HEK293 (cell line): ENCODE results near the gene CDH22.

Experiments
- CTCF ChIA-PET: fragments of 350-600 bp; formaldehyde crosslinking; extraction: SDS; loops from one replicate; lab custom pipeline; 2021; ENCODE audit warnings: antibody characterized with exemption; lab: Yijun Ruan, JAX
- POLR2A ChIA-PET: fragments of 300-600 bp; formaldehyde crosslinking; extraction: SDS; loops from one replicate; lab custom pipeline; 2020; ENCODE audit warnings: antibody characterized with exemption, inconsistent platforms; lab: Yijun Ruan, JAX
- H3K27ac ChIP-seq: fragments of 200-500 bp; sonication (Bioruptor generic); 2 replicates; pipeline ENCODE4 v1.5.1; 2014; ENCODE audit warnings: low read depth, low read length, control low read depth, inconsistent platforms; ENCODE audit errors: extremely low read depth
- H3K36me3 ChIP-seq, 2 experiments: fragments of 200-500 bp in 1 of 2; sonication (Bioruptor generic) in 1 of 2; 1 replicate in 1 of 2; 2 replicates in 1 of 2; pipeline ENCODE4 v1.5.1; 2014 to 2017; ENCODE audit warnings: inconsistent platforms in 2 of 2, low read length in 2 of 2; ENCODE audit not compliant: control insufficient read depth in 2 of 2, insufficient read depth in 1 of 2
- H3K4me1 ChIP-seq: fragments of 200-500 bp; sonication (Bioruptor generic); 2 replicates; pipeline ENCODE4 v1.5.1; 2014; ENCODE audit warnings: mild to moderate bottlenecking, low read length, inconsistent platforms; ENCODE audit not compliant: control insufficient read depth, insufficient read depth
- H3K4me3 ChIP-seq: 2 replicates; pipeline ENCODE4 v1.5.1; 2011; ENCODE audit warnings: low read depth, mild to moderate bottlenecking, control low read depth, low read length, moderate library complexity
- H3K9me3 ChIP-seq: fragments of 200-500 bp; sonication (Bioruptor generic); 2 replicates; pipeline ENCODE4 v1.5.1; 2014; ENCODE audit warnings: low read depth, low read length, inconsistent platforms; ENCODE audit not compliant: control insufficient read depth, insufficient read depth
- GLIS2 ChIP-seq: fragments of 450-650 bp; formaldehyde crosslinking; IDR thresholded peaks from 2 replicates; pipeline ENCODE4 v1.5.1; 2016; ENCODE audit warnings: missing biosample characterization, missing genetic modification characterization
- HOXC10 ChIP-seq: sonication (generic); formaldehyde crosslinking; IDR thresholded peaks from 2 replicates; pipeline ENCODE4 v1.8.1; 2023; ENCODE audit warnings: mild to moderate bottlenecking, missing genetic modification reagents
- HOXD13 ChIP-seq: sonication (generic); formaldehyde crosslinking; IDR thresholded peaks from 2 replicates; pipeline ENCODE4 v1.8.0; 2022; ENCODE audit warnings: missing genetic modification reagents, borderline replicate concordance
- KLF1 ChIP-seq: fragments of 450-650 bp; formaldehyde crosslinking; IDR thresholded peaks from 2 replicates; pipeline ENCODE4 v1.5.1; 2016; ENCODE audit warnings: missing biosample characterization, missing genetic modification characterization
- KLF7 ChIP-seq: fragments of 450-650 bp; formaldehyde crosslinking; IDR thresholded peaks from 2 replicates; pipeline ENCODE4 v1.5.1; 2016; ENCODE audit warnings: missing biosample characterization, missing genetic modification characterization, borderline replicate concordance
- ZNF416 ChIP-seq: fragments of 450-650 bp; formaldehyde crosslinking; IDR thresholded peaks from 2 replicates; pipeline ENCODE4 v1.5.1; 2016; ENCODE audit warnings: missing biosample characterization, missing genetic modification characterization
- ZNF423 ChIP-seq: fragments of 450-650 bp; formaldehyde crosslinking; IDR thresholded peaks from 2 replicates; pipeline ENCODE4 v1.5.1; 2016; ENCODE audit warnings: missing biosample characterization, missing genetic modification characterization
- ZNF473 ChIP-seq: fragments of 450-650 bp; formaldehyde crosslinking; IDR thresholded peaks from 2 replicates; pipeline ENCODE4 v1.5.1; 2017; ENCODE audit warnings: missing biosample characterization, missing genetic modification characterization
- ZNF48 ChIP-seq: fragments of 450-650 bp; formaldehyde crosslinking; IDR thresholded peaks from 2 replicates; pipeline ENCODE4 v1.5.1; 2016; ENCODE audit warnings: missing biosample characterization, missing genetic modification characterization
- ZNF549 ChIP-seq: fragments of 450-650 bp; IDR thresholded peaks from 2 replicates; pipeline ENCODE4 v1.5.1; 2018; ENCODE audit warnings: missing biosample characterization, missing genetic modification characterization, mild to moderate bottlenecking, inconsistent platforms, moderate library complexity
- ZNF600 ChIP-seq: fragments of 450-650 bp; formaldehyde crosslinking; IDR thresholded peaks from 2 replicates; pipeline ENCODE4 v1.5.1; 2016; ENCODE audit warnings: missing biosample characterization, missing genetic modification characterization
- ZNF660 ChIP-seq: fragments of 450-650 bp; IDR thresholded peaks from 2 replicates; pipeline ENCODE4 v1.5.1; 2018; ENCODE audit warnings: missing biosample characterization, mild to moderate bottlenecking, missing genetic modification characterization
- TF ChIP-seq, protein P1 (sequence below): fragments of 450-650 bp; formaldehyde crosslinking; IDR thresholded peaks from 2 replicates; pipeline ENCODE4 v1.5.1; 2016; ENCODE audit warnings: missing biosample characterization, missing genetic modification characterization
- TF ChIP-seq, protein P2 (sequence below): fragments of 450-650 bp; formaldehyde crosslinking; IDR thresholded peaks from 2 replicates; pipeline ENCODE4 v1.5.1; 2016; ENCODE audit warnings: missing biosample characterization, missing genetic modification characterization
- TF ChIP-seq, protein P3 (sequence below): fragments of 450-650 bp; IDR thresholded peaks from 2 replicates; pipeline ENCODE4 v1.5.1; 2018; ENCODE audit warnings: missing biosample characterization, mild to moderate bottlenecking, missing genetic modification characterization
- TF ChIP-seq, protein P4 (sequence below): fragments of 450-650 bp; formaldehyde crosslinking; IDR thresholded peaks from 2 replicates; pipeline ENCODE4 v1.5.1; 2016; ENCODE audit warnings: missing biosample characterization, missing genetic modification characterization
- TF ChIP-seq, protein P5 (sequence below): fragments of 450-650 bp; formaldehyde crosslinking; IDR thresholded peaks from 2 replicates; pipeline ENCODE4 v1.5.0; 2017; ENCODE audit warnings: missing biosample characterization, missing genetic modification characterization, borderline replicate concordance

CDH22 gene

DNA sequence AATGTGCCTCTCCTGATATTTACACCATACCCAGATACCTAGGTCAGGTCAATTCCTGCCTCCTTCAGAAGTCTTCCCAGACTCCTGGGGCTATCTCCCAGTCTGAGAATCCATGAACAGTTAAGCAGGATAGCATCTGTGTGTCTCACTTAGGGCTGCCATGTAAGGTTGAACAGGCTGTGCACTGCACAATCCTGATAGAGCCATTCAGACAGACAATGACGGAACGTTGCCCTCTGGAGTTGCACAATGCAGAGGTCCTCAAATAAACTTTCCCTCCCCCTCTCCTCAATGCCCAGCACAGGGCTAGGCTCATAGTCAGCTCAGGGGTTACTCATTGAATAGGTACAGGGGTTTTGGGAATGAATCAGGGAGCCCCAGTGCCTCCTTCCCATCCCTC, 100.5 kb downstream of the CDH22 start:
- H3K9me3 ChIP-seq, result no peaks in the 10 kb centered on the region
- TF ChIP-seq ZNF48 (tag by site-specific recombination), result no peak
- TF ChIP-seq ZNF600 (tag by site-specific recombination), result no peak
- no peak for TF ChIP-seq ZNF423
- no peak for TF ChIP-seq KLF1 (tag by site-specific recombination)
- TF ChIP-seq HOXD13 (CRISPR knock-in tag), result no peak
- TF ChIP-seq, protein P1, sequence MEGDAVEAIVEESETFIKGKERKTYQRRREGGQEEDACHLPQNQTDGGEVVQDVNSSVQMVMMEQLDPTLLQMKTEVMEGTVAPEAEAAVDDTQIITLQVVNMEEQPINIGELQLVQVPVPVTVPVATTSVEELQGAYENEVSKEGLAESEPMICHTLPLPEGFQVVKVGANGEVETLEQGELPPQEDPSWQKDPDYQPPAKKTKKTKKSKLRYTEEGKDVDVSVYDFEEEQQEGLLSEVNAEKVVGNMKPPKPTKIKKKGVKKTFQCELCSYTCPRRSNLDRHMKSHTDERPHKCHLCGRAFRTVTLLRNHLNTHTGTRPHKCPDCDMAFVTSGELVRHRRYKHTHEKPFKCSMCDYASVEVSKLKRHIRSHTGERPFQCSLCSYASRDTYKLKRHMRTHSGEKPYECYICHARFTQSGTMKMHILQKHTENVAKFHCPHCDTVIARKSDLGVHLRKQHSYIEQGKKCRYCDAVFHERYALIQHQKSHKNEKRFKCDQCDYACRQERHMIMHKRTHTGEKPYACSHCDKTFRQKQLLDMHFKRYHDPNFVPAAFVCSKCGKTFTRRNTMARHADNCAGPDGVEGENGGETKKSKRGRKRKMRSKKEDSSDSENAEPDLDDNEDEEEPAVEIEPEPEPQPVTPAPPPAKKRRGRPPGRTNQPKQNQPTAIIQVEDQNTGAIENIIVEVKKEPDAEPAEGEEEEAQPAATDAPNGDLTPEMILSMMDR (tag by site-specific recombination), result no peak
- TF ChIP-seq GLIS2, result no peak
- no peak for TF ChIP-seq ZNF473 (tag by site-specific recombination)
- TF ChIP-seq ZNF660 (tag by site-specific recombination), result no peak
- TF ChIP-seq, protein P2, sequence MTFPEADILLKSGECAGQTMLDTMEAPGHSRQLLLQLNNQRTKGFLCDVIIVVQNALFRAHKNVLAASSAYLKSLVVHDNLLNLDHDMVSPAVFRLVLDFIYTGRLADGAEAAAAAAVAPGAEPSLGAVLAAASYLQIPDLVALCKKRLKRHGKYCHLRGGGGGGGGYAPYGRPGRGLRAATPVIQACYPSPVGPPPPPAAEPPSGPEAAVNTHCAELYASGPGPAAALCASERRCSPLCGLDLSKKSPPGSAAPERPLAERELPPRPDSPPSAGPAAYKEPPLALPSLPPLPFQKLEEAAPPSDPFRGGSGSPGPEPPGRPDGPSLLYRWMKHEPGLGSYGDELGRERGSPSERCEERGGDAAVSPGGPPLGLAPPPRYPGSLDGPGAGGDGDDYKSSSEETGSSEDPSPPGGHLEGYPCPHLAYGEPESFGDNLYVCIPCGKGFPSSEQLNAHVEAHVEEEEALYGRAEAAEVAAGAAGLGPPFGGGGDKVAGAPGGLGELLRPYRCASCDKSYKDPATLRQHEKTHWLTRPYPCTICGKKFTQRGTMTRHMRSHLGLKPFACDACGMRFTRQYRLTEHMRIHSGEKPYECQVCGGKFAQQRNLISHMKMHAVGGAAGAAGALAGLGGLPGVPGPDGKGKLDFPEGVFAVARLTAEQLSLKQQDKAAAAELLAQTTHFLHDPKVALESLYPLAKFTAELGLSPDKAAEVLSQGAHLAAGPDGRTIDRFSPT, result no peak
- TF ChIP-seq ZNF416 (tag by site-specific recombination), result no peak
- TF ChIP-seq KLF7, result no peak
- no peak for TF ChIP-seq HOXC10 (CRISPR knock-in tag)
- TF ChIP-seq, protein P3, sequence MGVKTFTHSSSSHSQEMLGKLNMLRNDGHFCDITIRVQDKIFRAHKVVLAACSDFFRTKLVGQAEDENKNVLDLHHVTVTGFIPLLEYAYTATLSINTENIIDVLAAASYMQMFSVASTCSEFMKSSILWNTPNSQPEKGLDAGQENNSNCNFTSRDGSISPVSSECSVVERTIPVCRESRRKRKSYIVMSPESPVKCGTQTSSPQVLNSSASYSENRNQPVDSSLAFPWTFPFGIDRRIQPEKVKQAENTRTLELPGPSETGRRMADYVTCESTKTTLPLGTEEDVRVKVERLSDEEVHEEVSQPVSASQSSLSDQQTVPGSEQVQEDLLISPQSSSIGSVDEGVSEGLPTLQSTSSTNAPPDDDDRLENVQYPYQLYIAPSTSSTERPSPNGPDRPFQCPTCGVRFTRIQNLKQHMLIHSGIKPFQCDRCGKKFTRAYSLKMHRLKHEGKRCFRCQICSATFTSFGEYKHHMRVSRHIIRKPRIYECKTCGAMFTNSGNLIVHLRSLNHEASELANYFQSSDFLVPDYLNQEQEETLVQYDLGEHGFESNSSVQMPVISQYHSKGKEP (tag by site-specific recombination), result no peak
- TF ChIP-seq, protein P4, sequence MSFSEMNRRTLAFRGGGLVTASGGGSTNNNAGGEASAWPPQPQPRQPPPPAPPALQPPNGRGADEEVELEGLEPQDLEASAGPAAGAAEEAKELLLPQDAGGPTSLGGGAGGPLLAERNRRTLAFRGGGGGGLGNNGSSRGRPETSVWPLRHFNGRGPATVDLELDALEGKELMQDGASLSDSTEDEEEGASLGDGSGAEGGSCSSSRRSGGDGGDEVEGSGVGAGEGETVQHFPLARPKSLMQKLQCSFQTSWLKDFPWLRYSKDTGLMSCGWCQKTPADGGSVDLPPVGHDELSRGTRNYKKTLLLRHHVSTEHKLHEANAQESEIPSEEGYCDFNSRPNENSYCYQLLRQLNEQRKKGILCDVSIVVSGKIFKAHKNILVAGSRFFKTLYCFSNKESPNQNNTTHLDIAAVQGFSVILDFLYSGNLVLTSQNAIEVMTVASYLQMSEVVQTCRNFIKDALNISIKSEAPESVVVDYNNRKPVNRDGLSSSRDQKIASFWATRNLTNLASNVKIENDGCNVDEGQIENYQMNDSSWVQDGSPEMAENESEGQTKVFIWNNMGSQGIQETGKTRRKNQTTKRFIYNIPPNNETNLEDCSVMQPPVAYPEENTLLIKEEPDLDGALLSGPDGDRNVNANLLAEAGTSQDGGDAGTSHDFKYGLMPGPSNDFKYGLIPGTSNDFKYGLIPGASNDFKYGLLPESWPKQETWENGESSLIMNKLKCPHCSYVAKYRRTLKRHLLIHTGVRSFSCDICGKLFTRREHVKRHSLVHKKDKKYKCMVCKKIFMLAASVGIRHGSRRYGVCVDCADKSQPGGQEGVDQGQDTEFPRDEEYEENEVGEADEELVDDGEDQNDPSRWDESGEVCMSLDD (tag by site-specific recombination), result no peak
- TF ChIP-seq, protein P5, sequence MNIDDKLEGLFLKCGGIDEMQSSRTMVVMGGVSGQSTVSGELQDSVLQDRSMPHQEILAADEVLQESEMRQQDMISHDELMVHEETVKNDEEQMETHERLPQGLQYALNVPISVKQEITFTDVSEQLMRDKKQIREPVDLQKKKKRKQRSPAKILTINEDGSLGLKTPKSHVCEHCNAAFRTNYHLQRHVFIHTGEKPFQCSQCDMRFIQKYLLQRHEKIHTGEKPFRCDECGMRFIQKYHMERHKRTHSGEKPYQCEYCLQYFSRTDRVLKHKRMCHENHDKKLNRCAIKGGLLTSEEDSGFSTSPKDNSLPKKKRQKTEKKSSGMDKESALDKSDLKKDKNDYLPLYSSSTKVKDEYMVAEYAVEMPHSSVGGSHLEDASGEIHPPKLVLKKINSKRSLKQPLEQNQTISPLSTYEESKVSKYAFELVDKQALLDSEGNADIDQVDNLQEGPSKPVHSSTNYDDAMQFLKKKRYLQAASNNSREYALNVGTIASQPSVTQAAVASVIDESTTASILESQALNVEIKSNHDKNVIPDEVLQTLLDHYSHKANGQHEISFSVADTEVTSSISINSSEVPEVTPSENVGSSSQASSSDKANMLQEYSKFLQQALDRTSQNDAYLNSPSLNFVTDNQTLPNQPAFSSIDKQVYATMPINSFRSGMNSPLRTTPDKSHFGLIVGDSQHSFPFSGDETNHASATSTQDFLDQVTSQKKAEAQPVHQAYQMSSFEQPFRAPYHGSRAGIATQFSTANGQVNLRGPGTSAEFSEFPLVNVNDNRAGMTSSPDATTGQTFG (tag by site-specific recombination), result no peak
- TF ChIP-seq ZNF549 (tag by site-specific recombination), result no peak
- H3K4me1 ChIP-seq, result no peaks in the 10 kb centered on the region
- ChIA-PET POLR2A (interaction anchor here (0.5 to 2.2 kb wide), 3 partner anchors 8 to 338 kb away, joined by 3 to 9 read pairs (median 3); no protein-coding TSS in a partner anchor), CTCF (interaction anchor here (1.1 kb wide), 1 partner anchor 196 kb away, joined by 3 read pairs; no protein-coding TSS in a partner anchor)
- H3K27ac ChIP-seq, result no peak overlapping the region
- H3K4me3 ChIP-seq, result no peak overlapping the region
- H3K36me3 ChIP-seq, result no peaks in the 10 kb centered on the region
